ENCODE results near the gene RASGRF2.
"Not testable (repeated sequence)": the region's sequence is repeated elsewhere in the genome, so short reads cannot be mapped to it uniquely, and the experiment has no call there.

Gene RASGRF2

DNA sequence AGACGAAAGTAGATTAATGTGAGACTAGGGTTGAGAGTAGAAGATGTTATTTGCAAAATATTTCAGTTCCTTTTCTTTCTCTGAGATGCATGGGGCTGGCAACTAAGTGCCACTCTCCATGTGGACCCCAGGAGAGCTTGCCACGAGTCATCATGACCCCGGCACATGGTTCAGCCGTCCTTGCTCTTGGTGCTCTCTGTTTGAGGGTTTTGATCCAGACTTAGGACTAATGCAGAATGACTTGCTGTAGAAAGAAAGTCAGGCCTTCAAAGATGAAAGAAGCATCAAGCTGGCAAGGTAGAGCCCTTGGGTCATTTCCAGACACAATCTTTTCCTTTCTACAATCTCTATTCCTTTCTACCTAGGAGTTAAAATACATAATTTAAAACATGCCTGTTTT is 84.7 kb downstream of the RASGRF2 start:
- H3K4me2 ChIP-seq (ENCODE audit: low read length), result no peak overlapping the region
- no peaks in the 10 kb centered on the region for H3K27me3 ChIP-seq (ENCODE audit: control insufficient read depth, insufficient read depth, low read length)
- no peaks in the 10 kb centered on the region for H3K9me3 ChIP-seq (ENCODE audit: control insufficient read depth, low read length)
- no peak overlapping the region for H3K9ac ChIP-seq
- H3K27ac ChIP-seq, result no peak overlapping the region
- no peaks in the 10 kb centered on the region for H3K79me2 ChIP-seq
- no peak overlapping the region for H2AFZ ChIP-seq
- H3K4me3 ChIP-seq (ENCODE audit: low read depth, low read length), result no peak overlapping the region
- H3K4me1 ChIP-seq, result no peaks in the 10 kb centered on the region
- H3K36me3 ChIP-seq (ENCODE audit: control insufficient read depth, insufficient read depth, low read length), result no peaks in the 10 kb centered on the region
- TF ChIP-seq, protein P1, sequence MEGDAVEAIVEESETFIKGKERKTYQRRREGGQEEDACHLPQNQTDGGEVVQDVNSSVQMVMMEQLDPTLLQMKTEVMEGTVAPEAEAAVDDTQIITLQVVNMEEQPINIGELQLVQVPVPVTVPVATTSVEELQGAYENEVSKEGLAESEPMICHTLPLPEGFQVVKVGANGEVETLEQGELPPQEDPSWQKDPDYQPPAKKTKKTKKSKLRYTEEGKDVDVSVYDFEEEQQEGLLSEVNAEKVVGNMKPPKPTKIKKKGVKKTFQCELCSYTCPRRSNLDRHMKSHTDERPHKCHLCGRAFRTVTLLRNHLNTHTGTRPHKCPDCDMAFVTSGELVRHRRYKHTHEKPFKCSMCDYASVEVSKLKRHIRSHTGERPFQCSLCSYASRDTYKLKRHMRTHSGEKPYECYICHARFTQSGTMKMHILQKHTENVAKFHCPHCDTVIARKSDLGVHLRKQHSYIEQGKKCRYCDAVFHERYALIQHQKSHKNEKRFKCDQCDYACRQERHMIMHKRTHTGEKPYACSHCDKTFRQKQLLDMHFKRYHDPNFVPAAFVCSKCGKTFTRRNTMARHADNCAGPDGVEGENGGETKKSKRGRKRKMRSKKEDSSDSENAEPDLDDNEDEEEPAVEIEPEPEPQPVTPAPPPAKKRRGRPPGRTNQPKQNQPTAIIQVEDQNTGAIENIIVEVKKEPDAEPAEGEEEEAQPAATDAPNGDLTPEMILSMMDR (IDR thresholded peaks at IDR 0.05), result no peak

DNA sequence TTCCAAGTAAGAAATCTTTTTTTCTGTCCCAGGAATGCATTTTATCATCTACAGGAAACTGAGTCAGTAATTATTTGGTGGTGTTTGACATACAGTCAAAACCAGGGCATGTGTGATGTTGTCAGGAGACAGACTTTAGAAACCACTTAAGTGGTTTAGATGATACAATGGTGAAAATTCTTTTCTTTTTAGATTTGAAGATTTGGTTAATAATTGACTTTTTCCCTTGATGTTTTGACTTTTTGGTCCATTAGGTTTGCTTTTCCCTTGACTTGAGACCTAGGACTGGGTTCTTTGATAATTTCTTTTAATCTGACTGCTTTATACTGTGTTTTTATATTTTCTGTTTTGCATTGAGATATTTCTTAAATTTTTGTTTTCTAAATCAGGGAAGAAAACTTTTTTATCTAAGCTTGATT is 85.2 kb downstream of the RASGRF2 start:
- Histone ChIP-seq H3K9me3 (ENCODE audit: control insufficient read depth, low read length) (no peaks in the 10 kb centered on the region), H3K27ac (no peak overlapping the region), H2AFZ (no peak overlapping the region), H3K79me2 (no peaks in the 10 kb centered on the region), H3K36me3 (ENCODE audit: control insufficient read depth, insufficient read depth, low read length) (no peaks in the 10 kb centered on the region), H3K27me3 (ENCODE audit: control insufficient read depth, insufficient read depth, low read length) (no peaks in the 10 kb centered on the region), H3K4me1 (no peaks in the 10 kb centered on the region), H3K9ac (no peak overlapping the region), H3K4me3 (ENCODE audit: low read depth, low read length) (no peak overlapping the region), H3K4me2 (ENCODE audit: low read length) (no peak overlapping the region)
- TF ChIP-seq, protein P1 (IDR thresholded peaks at IDR 0.05), result no peak

DNA sequence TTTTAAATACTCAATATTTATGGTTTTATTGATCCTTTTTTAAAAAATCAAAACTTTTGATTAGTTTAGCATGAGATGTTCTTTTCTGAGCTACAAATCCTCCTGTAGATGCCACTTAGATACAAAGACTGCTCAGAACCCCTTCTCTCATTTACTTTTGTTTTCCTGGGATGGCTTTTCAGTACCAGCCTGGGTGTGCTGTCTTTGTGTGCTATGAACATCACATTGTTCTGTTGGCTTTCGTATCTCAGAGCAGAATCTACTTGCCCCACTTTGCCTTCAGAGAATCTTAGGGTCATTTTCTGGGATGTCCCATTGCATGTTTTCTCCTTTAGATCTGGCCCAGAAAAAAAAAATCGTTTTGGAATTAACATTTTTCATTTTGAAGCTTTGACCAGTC is 85.9 kb downstream of the RASGRF2 start:
- no peaks in the 10 kb centered on the region for H3K36me3 ChIP-seq (ENCODE audit: control insufficient read depth, insufficient read depth, low read length)
- H3K4me1 ChIP-seq, result no peaks in the 10 kb centered on the region
- no peaks in the 10 kb centered on the region for H3K79me2 ChIP-seq
- TF ChIP-seq, protein P1 (IDR thresholded peaks at IDR 0.05), result no peak
- no peaks in the 10 kb centered on the region for H3K27me3 ChIP-seq (ENCODE audit: control insufficient read depth, insufficient read depth, low read length)
- no peaks in the 10 kb centered on the region for H3K9me3 ChIP-seq (ENCODE audit: control insufficient read depth, low read length)
- no peak overlapping the region for H3K9ac ChIP-seq
- H3K27ac ChIP-seq, result no peak overlapping the region
- no peak overlapping the region for H2AFZ ChIP-seq
- H3K4me3 ChIP-seq (ENCODE audit: low read depth, low read length), result no peak overlapping the region
- H3K4me2 ChIP-seq (ENCODE audit: low read length), result no peak overlapping the region

DNA sequence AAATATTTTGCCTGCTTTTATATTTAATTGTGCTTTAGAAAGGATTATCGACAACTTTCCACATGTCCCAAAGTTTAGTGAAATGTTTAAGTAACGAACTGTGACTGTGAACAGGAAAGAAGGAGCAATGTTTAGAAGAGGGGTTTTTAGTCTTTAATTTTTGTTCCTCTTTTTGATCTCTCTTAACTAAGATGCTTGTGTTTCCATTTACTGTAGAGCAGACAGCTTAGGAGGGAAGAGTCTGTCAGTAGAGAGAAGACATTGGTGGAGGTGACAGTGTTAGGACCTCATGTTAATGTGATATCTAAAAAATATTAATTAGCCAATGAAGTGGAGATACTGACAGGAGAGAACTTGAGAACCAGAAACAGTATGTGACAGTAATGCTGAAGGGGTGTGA is 92.2 kb downstream of the RASGRF2 start:
- Histone ChIP-seq H3K36me3 (ENCODE audit: control insufficient read depth, insufficient read depth, low read length) (no peaks in the 10 kb centered on the region), H3K9ac (no peak overlapping the region), H3K4me3 (ENCODE audit: low read depth, low read length) (no peak overlapping the region), H3K79me2 (no peaks in the 10 kb centered on the region), H3K4me1 (no peaks in the 10 kb centered on the region), H3K9me3 (ENCODE audit: control insufficient read depth, low read length) (no peaks in the 10 kb centered on the region), H2AFZ (no peak overlapping the region), H3K4me2 (ENCODE audit: low read length) (no peak overlapping the region), H3K27me3 (ENCODE audit: control insufficient read depth, insufficient read depth, low read length) (no peaks in the 10 kb centered on the region), H3K27ac (no peak overlapping the region)
- TF ChIP-seq, protein P1 (IDR thresholded peaks at IDR 0.05), result no peak

DNA sequence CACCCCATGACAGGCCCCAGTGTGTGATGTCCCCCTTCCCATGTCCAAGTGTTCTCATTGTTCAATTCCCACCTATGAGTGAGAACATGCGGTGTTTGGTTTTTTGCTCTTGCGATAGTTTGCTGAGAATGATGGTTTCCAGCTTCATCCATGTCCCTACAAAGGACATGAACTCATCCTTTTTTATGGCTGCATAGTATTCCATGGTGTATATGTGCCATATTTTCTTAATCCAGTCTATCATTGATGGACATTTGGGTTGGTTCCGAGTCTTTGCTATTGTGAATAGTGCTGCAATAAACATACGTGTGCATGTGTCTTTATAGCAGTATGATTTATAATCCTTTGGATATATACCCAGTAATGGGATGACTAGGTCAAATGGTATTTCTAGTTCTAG is 93.1 kb downstream of the RASGRF2 start:
- not testable (repeated sequence) for H3K27me3 ChIP-seq (ENCODE audit: control insufficient read depth, insufficient read depth, low read length); H3K27ac ChIP-seq; H3K4me3 ChIP-seq (ENCODE audit: low read depth, low read length); H3K36me3 ChIP-seq (ENCODE audit: control insufficient read depth, insufficient read depth, low read length); H3K4me2 ChIP-seq (ENCODE audit: low read length); H3K9me3 ChIP-seq (ENCODE audit: control insufficient read depth, low read length); H3K79me2 ChIP-seq; H3K4me1 ChIP-seq; H2AFZ ChIP-seq; H3K9ac ChIP-seq

Measured in parathyroid adenoma (tissue), 2 donors.